ENCODE results near the gene PAK3. TPM values are rescaled to one million over a fixed set of nuclear protein-coding genes. Genes with fewer than 3 reads are reported as not detected.

PAK3 gene
- total and polyA plus RNA-seq, 9 of the 15 experiments (the other 6 are each of a cell fraction or from before 2014, with no cell fraction given), result not detected

DNA sequence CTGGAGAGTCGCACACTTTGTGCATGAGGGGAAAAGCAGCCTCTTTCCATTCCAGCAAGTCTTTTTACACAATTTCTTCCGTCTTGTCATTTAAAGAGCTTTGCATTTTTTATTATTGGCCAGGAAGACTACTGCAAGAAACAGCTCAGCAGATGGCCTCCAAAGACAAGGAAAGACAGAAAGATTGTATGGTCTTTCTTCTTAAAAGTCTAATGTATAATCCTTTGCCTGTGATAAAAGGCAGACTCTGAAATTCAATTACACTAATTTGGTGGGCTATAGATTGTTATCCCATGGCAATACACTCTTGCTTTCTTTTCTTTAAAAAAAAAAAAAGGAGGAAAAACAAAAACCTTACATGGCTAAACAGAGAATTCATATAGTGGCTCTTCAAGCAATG lies 168.4 kb downstream of the PAK3 start:
- Histone ChIP-seq H3K9ac (ENCODE audit: insufficient read depth in 1 of 2, low read depth in 2 of 2, low read length in 2 of 2) (no peak overlapping the region), H2AFZ (ENCODE audit: low read depth, low read length) (no peak overlapping the region), H3K79me2 (ENCODE audit: control insufficient read depth, insufficient read depth, low read length) (no peaks in the 10 kb centered on the region), H3K4me3 (no peak overlapping the region), H3K9me3 (replicated peaks; ENCODE audit: control insufficient read depth, insufficient read depth, low read depth, low read length) (no peaks in the 10 kb centered on the region), H3K9me1 (ENCODE audit: control insufficient read depth, insufficient read depth, low read length) (no peaks in the 10 kb centered on the region), H4K20me1 (replicated peaks; ENCODE audit: control insufficient read depth, insufficient read depth, low read length) (no peaks in the 10 kb centered on the region), H3K27ac (ENCODE audit: extremely low read depth, low read depth, low read length) (no peak overlapping the region), H3K4me2 (ENCODE audit: insufficient read depth, low read length) (no peak overlapping the region), H3K27me3 (ENCODE audit: control insufficient read depth in 2 of 2, insufficient read depth in 2 of 2, low read length in 2 of 2) (no peaks in the 10 kb centered on the region), H3K36me3 (ENCODE audit: control insufficient read depth, insufficient read depth, low read length) (no peaks in the 10 kb centered on the region), H3K4me1 (replicated peaks in 1 of 2; ENCODE audit: control insufficient read depth in 2 of 2, insufficient read depth in 2 of 2, low read length in 2 of 2) (no peaks in the 10 kb centered on the region)
- ChIA-PET CTCF (ENCODE audit: low intra/inter-chr PET ratio) (no interaction called here), POLR2A (no interaction called here)
- no peak for FAIRE-seq
- TF ChIP-seq POLR2A (conservative IDR thresholded peaks at IDR 0.05), result no peak
- TF ChIP-seq ETV1 (tag; conservative IDR thresholded peaks at IDR 0.05; ENCODE audit: low read depth), result no peak
- TF ChIP-seq, protein P1, sequence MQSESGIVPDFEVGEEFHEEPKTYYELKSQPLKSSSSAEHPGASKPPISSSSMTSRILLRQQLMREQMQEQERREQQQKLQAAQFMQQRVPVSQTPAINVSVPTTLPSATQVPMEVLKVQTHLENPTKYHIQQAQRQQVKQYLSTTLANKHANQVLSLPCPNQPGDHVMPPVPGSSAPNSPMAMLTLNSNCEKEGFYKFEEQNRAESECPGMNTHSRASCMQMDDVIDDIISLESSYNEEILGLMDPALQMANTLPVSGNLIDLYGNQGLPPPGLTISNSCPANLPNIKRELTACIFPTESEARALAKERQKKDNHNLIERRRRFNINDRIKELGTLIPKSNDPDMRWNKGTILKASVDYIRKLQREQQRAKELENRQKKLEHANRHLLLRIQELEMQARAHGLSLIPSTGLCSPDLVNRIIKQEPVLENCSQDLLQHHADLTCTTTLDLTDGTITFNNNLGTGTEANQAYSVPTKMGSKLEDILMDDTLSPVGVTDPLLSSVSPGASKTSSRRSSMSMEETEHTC (IDR thresholded peaks at IDR 0.05), result no peak
- TF ChIP-seq MAZ (CRISPR knock-in tag; conservative IDR thresholded peaks at IDR 0.05 in 1 of 2, IDR thresholded peaks at IDR 0.05 in 1 of 2), result no peak
- no peak for TF ChIP-seq POLR2AphosphoS5 (IDR thresholded peaks at IDR 0.05; ENCODE audit: control insufficient read depth, insufficient read depth, low read depth, low read length)
- TF ChIP-seq STAT5B (CRISPR knock-in tag; IDR thresholded peaks at IDR 0.05), result no peak
- no peak for TF ChIP-seq MEF2A (IDR thresholded peaks at IDR 0.05; ENCODE audit: control insufficient read depth, low read depth, low read length)
- no peak for TF ChIP-seq ATF1 (CRISPR knock-in tag; IDR thresholded peaks at IDR 0.05)
- no peak for TF ChIP-seq ATF1 (tag; IDR thresholded peaks at IDR 0.05)
- no peak for TF ChIP-seq ZNF134 (CRISPR knock-in tag; conservative IDR thresholded peaks at IDR 0.05)
- no peak for TF ChIP-seq ADNP (tag; IDR thresholded peaks at IDR 0.05)
- TF ChIP-seq KDM1A (IDR thresholded peaks at IDR 0.05), result no peak
- TF ChIP-seq ZNF583 (CRISPR knock-in tag; IDR thresholded peaks at IDR 0.05), result no peak
- no peak for TF ChIP-seq ASH1L (IDR thresholded peaks at IDR 0.05; ENCODE audit: borderline replicate concordance, low read depth, partially characterized antibody)
- no peak for TF ChIP-seq PHTF2 (CRISPR knock-in tag; IDR thresholded peaks at IDR 0.05)
- TF ChIP-seq KDM5B (IDR thresholded peaks at IDR 0.05; ENCODE audit: insufficient replicate concordance, low read depth, low read length), result no peak
- no peak for TF ChIP-seq SP1 (CRISPR knock-in tag; IDR thresholded peaks at IDR 0.05)
- no peak for TF ChIP-seq SREBF2 (CRISPR knock-in tag; IDR thresholded peaks at IDR 0.05)
- in situ Hi-C loops (cut with MboI), result no loop called here
- intact Hi-C loops (cut with micrococcal nuclease), result no loop called here
- DNase-seq (ENCODE audit: extremely low read depth in 1 of 4, low spot score in 3 of 4), result no peak
- WGBS (ENCODE audit: insufficient coverage, low coverage, missing lambda C conversion rate), result 0% methylated on average over 2 of the region's 2 CpGs
- no peak for ATAC-seq
- BruUV-seq (replicated peaks), result no TSS peak
